Ascending aorta (tissue), 2 donors: ENCODE results near the gene ABHD8. TPM values are rescaled to one million over a fixed set of nuclear protein-coding genes. Genes with fewer than 3 reads are reported as not detected.

Experiments used
- DNase-seq, 2 donors: peaks; one replicate each; pipeline ENCODE4 v3.0.0-alpha.2; 2019; ENCODE audit warnings: low spot score in 2 of 2
- H3K27ac ChIP-seq, 2 donors: fragments of 200-600 bp; sonication (generic); one replicate each; pipeline ENCODE4 v1.5.1; 2016 to 2017; ENCODE audit warnings: mild to moderate bottlenecking in 1 of 2
- H3K27me3 ChIP-seq: fragments of 200-600 bp; sonication (generic); one replicate; pipeline ENCODE4 v1.5.1; 2017
- H3K36me3 ChIP-seq, 2 donors: fragments of 200-600 bp; sonication (generic); one replicate each; pipeline ENCODE4 v1.5.1; 2016
- H3K4me1 ChIP-seq, 2 donors: fragments of 200-600 bp; sonication (generic); one replicate each; pipeline ENCODE4 v1.5.1; 2016 to 2017; ENCODE audit warnings: mild to moderate bottlenecking in 1 of 2
- H3K4me3 ChIP-seq, 2 donors: fragments of 200-600 bp; sonication (generic); one replicate each; pipeline ENCODE4 v1.5.1; 2016 to 2017; ENCODE audit warnings: mild to moderate bottlenecking in 1 of 2
- H3K9me3 ChIP-seq, 2 donors: fragments of 200-600 bp; sonication (generic); one replicate each; pipeline ENCODE4 v1.5.1; 2016
- intact Hi-C: fragments of 100-400 bp; cut with DNase I; formaldehyde crosslinking; loops from one replicate; pipeline ENCODE4 v1.15.1; 2023
- total RNA-seq: library from RNA; depleted of rRNA; stranded (reverse); fragments of >200 nt; gene quantifications from one replicate; pipeline ENCODE4 v1.1.0, GENCODE V29; 2016
- TF ChIP-seq, protein P1 (sequence below), 3 experiments: fragments of 200-600 bp in 2 of 3; fragments of 450-650 bp in 1 of 3; sonication (generic) in 2 of 3; IDR thresholded peaks; one replicate each; pipeline ENCODE4 v1.5.1; 2016 to 2019; ENCODE audit warnings: antibody characterized with exemption in 3 of 3, mild to moderate bottlenecking in 1 of 3, moderate library complexity in 1 of 3

Gene ABHD8
- 32.2 TPM for total RNA-seq

DNA sequence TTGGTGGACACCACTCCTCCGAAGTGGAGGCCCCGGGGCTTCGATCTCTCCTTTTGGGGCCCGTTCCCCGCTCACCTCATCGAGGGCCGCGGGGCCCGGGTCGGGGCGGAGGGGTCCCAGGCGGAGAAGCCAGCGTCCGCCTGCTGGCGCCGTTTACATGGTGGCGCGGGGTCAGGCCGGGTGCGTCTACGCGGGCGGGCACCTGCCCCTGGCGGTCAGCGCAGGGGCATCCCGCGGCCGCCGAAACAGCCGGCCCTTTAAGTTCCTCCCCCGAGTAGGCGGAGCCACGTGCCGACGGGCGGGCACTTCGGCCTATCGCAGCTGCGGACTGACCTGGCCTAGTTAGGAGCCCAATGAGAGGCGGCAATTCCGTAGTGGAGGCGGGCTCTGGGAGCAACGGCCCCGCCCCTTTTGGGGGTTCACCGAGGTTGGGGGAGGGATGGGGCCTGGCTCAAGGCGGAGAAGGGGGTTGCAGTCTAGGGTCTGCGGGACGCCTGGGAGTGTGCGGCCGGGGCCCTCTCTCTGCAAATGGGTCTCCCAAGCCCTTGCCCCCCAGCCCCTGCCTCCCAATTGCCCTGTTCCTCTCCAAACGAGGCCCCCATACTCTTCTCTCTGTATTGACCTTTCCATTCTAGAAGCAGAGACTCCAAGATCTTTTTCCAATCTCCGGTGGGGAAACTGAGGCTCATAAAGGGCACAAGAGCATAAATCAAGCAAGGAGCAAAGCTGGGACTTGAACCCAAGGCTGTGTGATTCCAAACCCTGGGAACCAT lies at the start of gene ABHD8:
Gene ABHD8 (minus strand): TSS at position 259 of the 773 bp plus-strand sequence. CDS start 1,809 bp downstream, outside the sequence.
- H3K27ac ChIP-seq, result peak within 1 kb of the TSS; percentile 78 to 81
- H3K27me3 ChIP-seq, result no peaks in the 10 kb centered on the region
- peak; percentile 88 to 98 for DNase-seq
- TF ChIP-seq, protein P1, sequence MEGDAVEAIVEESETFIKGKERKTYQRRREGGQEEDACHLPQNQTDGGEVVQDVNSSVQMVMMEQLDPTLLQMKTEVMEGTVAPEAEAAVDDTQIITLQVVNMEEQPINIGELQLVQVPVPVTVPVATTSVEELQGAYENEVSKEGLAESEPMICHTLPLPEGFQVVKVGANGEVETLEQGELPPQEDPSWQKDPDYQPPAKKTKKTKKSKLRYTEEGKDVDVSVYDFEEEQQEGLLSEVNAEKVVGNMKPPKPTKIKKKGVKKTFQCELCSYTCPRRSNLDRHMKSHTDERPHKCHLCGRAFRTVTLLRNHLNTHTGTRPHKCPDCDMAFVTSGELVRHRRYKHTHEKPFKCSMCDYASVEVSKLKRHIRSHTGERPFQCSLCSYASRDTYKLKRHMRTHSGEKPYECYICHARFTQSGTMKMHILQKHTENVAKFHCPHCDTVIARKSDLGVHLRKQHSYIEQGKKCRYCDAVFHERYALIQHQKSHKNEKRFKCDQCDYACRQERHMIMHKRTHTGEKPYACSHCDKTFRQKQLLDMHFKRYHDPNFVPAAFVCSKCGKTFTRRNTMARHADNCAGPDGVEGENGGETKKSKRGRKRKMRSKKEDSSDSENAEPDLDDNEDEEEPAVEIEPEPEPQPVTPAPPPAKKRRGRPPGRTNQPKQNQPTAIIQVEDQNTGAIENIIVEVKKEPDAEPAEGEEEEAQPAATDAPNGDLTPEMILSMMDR (IDR thresholded peaks at IDR 0.05), result peak; percentile 71 to 92 (median 71)
- peaks cover 2 to 5% of the 10 kb centered on the region in 2 donors for H3K36me3 ChIP-seq
- intact Hi-C loops, result loop anchor here (5.0 kb wide), 1 partner anchor 56 kb away; the partner anchor contains the start of gene NR2F6
- peak within 1 kb of the TSS; percentile 73 to 88 for H3K4me3 ChIP-seq
- no peaks in the 10 kb centered on the region for H3K9me3 ChIP-seq
- peaks cover 2 to 22% of the 10 kb centered on the region in 2 donors for H3K4me1 ChIP-seq

- intact Hi-C loops, result no loop called here
- peak overlapping the region; percentile 37 to 60 for H3K27ac ChIP-seq
- DNase-seq, result no peak
These were observed 49.5 kb upstream of the ABHD8 start for GRCh38 chr19:17352608-17353280.

DNA sequence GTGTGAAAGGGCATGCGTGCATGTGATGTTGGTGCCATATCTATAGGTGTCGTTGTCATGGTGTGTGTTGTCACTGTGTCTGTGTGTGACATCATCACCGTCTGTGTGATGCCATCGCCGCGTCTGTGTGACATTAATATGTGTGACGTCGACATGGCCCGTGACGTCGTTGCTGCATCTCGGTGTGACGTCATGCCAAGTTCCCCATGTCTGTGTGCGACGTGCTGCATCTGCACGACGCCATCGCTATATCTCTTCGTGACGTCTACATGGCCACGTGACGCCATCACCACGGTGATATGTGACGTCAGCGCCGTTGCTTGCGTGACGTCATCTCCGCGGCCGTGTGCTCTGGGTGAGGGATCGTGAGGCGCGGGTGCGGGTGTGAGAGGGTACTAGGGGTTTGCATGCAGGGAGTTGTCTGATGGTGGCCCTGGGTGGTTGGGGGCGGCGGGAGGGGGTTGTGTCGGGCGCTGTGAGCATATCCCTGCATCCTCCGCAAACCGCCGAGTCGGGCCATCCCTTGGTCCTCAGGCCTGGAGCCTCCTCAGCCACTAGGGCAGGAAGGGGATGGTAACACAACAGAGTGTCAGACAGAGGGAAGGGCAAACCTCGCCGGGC lies 48.7 kb upstream of the ABHD8 start:
- DNase-seq, result no peak
- H3K27me3 ChIP-seq, result no peaks in the 10 kb centered on the region
- H3K4me3 ChIP-seq, result no peak overlapping the region
- no peak overlapping the region for H3K27ac ChIP-seq
- H3K4me1 ChIP-seq, result peaks cover 5 to 25% of the 10 kb centered on the region in 2 donors
- H3K9me3 ChIP-seq, result no peaks in the 10 kb centered on the region
- TF ChIP-seq, protein P1 (IDR thresholded peaks at IDR 0.05), result no peak
- H3K36me3 ChIP-seq, result no peaks in the 10 kb centered on the region
- intact Hi-C loops, result no loop called here

More at GRCh38 chr19:17352608-17353280, 49.5 kb upstream of the ABHD8 start:
- TF ChIP-seq, protein P1 (IDR thresholded peaks at IDR 0.05), result no peak
- H3K36me3 ChIP-seq, result no peaks in the 10 kb centered on the region
- peaks cover 5 to 16% of the 10 kb centered on the region in 2 donors for H3K4me1 ChIP-seq
- no peaks in the 10 kb centered on the region for H3K9me3 ChIP-seq
- no peak overlapping the region for H3K4me3 ChIP-seq
- no peaks in the 10 kb centered on the region for H3K27me3 ChIP-seq

DNA sequence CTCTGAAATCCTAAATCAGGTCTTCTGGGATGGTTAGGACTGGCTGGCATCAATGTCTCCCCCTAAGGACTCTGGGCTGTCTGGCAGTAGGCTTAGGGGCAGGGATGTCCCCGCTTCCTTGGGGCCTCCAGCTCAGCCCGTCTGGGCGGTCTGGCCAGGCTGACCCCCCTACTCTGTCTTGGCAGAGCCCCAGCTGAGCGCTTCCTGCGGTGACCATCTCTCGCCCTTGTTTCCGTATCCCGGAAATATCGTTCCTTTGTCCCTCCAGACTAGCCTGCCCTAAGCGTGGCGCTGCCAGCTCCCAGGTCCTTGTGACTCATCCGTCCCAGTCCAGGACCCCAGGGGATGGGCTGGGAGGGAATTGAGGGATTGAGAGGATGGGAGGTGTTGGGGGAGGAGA lies 45.5 kb upstream of the ABHD8 start:
- H3K36me3 ChIP-seq, result no peaks in the 10 kb centered on the region
- H3K27ac ChIP-seq, result peak overlapping the region; percentile 87 to 90
- H3K27me3 ChIP-seq, result no peaks in the 10 kb centered on the region
- no peaks in the 10 kb centered on the region for H3K9me3 ChIP-seq
- peak; percentile 40 to 92 for DNase-seq
- H3K4me1 ChIP-seq, result peaks cover 5 to 32% of the 10 kb centered on the region in 2 donors
- intact Hi-C loops, result no loop called here
- peak overlapping the region in 1 of 2 donors; percentile 34 for H3K4me3 ChIP-seq
- TF ChIP-seq, protein P1 (IDR thresholded peaks at IDR 0.05), result no peak

DNA sequence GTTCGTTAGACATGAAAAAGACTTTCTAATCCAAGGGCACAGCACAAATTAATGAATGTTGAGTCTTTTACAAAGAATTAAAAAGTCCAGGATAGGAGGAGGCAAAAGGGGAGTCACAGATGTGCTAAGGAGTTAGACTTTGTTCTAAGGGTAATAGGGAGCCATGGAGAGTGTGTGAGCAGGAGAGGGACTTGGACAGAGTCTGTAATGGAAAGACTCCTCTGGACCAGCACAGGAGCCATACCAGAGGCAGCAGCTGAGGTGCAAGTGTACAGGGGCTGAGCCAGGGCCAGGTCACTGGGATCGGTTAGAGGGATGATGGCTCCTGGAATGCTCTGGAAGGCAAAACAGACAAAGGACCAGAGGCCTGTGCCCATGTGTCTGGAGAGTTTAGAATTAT lies 44.7 kb upstream of the ABHD8 start:
- no peaks in the 10 kb centered on the region for H3K27me3 ChIP-seq
- peaks cover 5 to 32% of the 10 kb centered on the region in 2 donors for H3K4me1 ChIP-seq
- intact Hi-C loops, result loop anchor here (2.0 kb wide), 1 partner anchor 121 kb away; no protein-coding TSS in a partner anchor
- peaks cover 0 to 3% of the 10 kb centered on the region in 2 donors for H3K36me3 ChIP-seq
- no peaks in the 10 kb centered on the region for H3K9me3 ChIP-seq
- H3K27ac ChIP-seq, result peak overlapping the region; percentile 87 to 90
- TF ChIP-seq, protein P1 (IDR thresholded peaks at IDR 0.05), result no peak
- no peak for DNase-seq
- H3K4me3 ChIP-seq, result no peak overlapping the region
